SHP77 treated with DMSO at 0.1 percent for 48 hours (cell line): Measurements from ENCODE around the gene HSF2.

ENCODE experiments used
- DNase-seq: peaks from one replicate; lab custom pipeline; 2025; lab: John Stamatoyannopoulos, UW

Gene HSF2, protein sequence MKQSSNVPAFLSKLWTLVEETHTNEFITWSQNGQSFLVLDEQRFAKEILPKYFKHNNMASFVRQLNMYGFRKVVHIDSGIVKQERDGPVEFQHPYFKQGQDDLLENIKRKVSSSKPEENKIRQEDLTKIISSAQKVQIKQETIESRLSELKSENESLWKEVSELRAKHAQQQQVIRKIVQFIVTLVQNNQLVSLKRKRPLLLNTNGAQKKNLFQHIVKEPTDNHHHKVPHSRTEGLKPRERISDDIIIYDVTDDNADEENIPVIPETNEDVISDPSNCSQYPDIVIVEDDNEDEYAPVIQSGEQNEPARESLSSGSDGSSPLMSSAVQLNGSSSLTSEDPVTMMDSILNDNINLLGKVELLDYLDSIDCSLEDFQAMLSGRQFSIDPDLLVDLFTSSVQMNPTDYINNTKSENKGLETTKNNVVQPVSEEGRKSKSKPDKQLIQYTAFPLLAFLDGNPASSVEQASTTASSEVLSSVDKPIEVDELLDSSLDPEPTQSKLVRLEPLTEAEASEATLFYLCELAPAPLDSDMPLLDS

DNA sequence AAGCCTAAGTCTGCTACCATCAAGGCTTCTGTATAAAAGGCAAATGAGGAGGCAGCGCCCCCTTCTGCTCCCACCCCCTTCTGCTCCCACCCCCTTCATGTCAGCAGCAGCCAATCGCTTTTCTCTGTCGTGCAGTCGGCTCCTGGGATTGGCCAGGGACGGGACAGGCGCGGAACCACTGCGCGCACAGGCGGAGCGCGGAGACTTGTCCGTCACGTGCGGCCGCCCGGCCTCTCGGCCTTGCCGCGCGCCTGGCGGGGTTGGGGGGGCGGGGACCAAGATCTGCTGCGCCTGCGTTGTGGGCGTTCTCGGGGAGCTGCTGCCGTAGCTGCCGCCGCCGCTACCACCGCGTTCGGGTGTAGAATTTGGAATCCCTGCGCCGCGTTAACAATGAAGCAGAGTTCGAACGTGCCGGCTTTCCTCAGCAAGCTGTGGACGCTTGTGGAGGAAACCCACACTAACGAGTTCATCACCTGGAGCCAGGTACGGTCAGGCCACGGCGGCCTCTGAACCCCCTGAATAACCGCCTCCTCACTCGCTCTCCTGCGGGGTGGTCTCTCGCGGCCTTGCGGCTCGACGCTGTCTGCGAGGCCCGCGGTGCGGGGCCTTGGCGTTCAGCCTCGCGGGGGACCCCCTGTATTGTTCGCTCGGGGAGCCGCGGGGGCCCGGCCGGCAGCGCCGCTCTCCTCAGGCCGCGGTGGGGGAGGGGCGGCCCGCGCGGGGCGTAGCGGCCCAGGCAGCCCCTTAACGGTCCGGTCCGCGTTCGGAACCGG lies at the start of gene HSF2:
Gene HSF2, plus strand, starts transcription at position 305 of the 773 bp plus-strand sequence. Its CDS starts 86 bp downstream, at position 391.
- peak; percentile 89 for DNase-seq

- DNase-seq: no peak
Measured at GRCh38 chr6:122352981-122353664, 46.3 kb upstream of the HSF2 start.

DNA sequence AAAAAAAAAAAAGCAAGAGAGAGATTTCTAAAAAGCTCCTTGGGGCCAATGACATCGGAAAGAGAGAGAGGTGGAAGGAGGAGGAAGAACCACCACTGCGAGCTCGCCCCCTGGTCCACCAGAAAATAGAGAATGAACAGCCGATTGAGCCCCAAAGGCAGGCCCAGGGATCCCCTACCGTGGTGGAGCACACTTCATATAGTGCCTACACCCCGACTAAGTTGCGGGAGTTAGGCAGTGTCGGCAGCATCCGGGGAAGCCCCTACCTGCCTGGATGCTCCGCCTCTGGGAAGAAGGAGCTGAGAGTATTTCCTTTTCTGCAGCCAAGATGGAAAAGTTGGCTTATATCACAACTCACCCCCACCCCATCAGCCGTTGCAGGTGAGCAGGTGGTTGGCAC lies 38.6 kb upstream of the HSF2 start:
- no peak for DNase-seq

DNA sequence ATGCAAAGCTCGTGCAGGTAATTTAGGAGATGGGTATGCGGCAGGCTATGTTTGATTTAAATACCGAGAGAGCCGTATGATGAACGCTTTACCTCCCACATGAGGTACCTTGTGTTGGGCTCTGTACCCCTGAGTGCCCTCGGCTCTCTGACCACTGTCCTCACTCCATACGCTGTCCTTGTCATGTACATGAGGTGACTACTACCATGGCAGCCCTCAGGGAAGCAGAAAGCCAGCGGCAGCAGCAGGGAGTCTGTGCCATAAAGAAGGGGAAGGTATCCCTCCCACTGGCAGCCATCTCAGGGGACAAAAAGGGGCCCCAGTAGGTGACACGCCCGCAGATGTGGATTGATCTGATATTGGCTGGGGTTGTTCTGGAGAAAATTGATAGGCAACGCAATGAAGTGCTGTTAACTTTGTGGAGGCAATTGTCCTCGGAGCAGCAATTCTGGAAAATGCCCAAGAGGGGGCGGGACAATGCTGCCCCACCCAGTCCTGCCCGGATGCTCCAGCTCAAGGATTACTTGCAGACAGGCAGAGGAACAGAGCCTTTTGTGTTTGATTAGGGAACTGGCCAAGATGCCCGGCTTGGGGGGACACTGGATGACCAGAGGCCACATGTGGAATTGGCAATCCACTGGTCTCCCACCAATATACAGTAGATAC lies 38.0 kb upstream of the HSF2 start:
- no peak for DNase-seq

DNA sequence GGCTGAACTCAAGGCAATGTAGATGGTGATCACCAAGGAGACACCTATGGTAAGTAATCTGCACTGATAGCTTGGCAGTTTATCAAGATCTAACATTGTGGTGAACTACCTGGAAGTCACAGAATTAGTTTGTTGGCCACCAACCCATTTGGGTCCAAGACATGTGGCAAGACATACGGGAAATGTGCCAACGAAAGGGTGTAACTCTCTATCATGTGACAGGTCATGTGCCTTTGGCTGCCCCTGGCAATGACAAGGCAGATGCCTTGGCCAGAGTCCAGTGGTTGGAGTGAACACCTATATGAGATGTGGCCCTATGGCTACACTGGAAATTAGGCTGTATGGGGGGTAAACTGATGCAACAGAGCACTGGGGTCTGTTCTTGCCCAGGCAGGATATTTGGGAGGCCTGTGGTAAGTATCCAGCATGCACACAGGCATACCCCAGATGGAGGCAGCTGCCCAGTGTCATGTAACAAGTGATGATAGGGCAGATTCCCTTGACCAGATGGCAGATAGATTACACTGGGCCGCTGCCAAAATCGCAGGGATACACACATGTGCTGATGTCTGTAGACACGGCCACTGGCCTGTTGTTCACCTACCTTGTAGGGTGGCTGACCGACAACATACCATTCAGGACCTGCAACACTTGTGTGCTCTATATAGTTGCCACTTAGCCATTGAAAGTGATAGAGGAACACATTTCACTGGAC lies 35.5 kb upstream of the HSF2 start:
- peak; percentile 37 for DNase-seq

GRCh38 chr6:122365775-122366403 lies 33.6 kb upstream of the HSF2 start:
- no peak for DNase-seq

DNA sequence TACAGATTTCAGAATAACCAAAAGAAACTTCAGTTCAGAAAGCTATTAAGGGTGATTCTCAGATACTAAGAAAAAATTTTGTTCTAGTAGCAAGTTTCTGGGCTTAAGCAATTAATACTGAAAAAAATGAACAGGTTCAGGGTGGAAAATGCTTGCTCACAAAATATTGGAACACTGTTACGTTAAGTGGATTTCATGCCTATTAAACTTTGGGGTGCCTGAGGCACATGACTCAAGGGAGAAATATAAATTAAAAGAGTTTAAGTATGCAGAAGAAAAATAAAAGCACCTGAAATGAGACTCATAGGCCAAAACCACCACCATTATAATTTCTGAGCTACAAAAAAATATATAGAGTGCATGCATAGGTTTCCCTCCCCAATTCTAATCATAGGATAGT lies 32.3 kb upstream of the HSF2 start:
- DNase-seq: no peak

DNA sequence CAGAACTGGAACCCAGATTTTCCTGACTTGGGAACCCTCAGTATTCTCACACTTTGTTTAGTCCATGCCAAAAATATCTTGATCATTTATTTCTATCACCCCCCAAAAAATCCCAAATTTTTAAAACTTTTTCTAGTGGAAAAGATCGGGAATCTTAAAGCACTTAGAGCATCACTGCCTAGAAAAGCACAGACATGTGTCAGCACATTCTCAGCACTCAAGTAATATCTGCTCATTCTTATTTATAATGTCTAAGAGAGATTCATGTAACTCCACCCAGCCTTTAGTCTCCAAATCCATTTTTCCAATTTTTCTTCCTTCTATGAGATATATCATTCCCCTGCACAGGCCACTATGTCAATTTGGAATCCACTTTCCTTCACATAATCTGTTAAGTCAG lies 29.9 kb upstream of the HSF2 start:
- no peak for DNase-seq

DNA sequence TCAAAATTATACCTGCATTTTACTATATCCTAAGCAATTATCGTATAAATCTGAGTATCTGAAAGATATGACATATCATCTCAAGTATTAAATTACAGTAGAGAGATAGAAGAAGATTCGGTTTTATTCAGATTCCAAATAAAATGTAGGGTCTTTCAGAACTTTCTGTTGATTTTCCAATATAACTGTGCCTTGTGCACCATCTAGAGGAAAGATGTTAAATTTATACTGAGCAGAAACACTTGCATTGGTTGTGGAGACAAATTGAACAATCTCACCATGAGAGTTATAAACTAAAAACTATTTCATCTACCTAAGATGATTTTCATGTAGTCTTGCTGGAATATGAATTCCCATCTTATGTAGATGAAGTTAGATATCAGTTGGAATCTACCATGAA lies 26.8 kb upstream of the HSF2 start:
- DNase-seq: no peak

- DNase-seq: no peak
Measured at GRCh38 chr6:122374307-122374706, 25.1 kb upstream of the HSF2 start.

DNA sequence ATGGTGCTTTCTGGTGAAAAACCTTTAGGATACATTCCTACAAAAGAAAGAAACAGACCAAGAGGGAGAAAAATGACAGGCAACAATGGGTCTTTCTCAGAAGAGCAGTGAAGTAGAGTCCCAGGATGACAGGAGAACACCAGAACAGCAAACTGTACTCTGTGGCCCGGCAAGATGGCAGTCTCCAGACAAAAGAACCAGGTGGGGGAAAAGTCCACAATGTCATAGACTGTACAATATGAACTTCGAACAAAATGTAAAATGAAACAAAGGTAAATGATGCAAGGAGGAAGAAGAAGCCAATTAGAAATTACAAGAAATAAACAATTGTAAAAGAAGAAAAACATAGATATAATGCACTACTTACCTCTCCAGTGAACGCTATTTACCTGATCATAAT lies 23.2 kb upstream of the HSF2 start:
- no peak for DNase-seq

- DNase-seq: peak; percentile 8
Measured at GRCh38 chr6:122381494-122382265, 17.8 kb upstream of the HSF2 start.

- no peak for DNase-seq
Measured at GRCh38 chr6:122385857-122386612, 13.4 kb upstream of the HSF2 start.

GRCh38 chr6:122388945-122389344 lies 10.5 kb upstream of the HSF2 start:
- no peak for DNase-seq

- no peak for DNase-seq
Measured at GRCh38 chr6:122389704-122390372, 9.6 kb upstream of the HSF2 start.

- DNase-seq: no peak
Measured at GRCh38 chr6:122392564-122393350, 6.7 kb upstream of the HSF2 start.

- no peak for DNase-seq
Measured at GRCh38 chr6:122393351-122393896, 6.0 kb upstream of the HSF2 start.

DNA sequence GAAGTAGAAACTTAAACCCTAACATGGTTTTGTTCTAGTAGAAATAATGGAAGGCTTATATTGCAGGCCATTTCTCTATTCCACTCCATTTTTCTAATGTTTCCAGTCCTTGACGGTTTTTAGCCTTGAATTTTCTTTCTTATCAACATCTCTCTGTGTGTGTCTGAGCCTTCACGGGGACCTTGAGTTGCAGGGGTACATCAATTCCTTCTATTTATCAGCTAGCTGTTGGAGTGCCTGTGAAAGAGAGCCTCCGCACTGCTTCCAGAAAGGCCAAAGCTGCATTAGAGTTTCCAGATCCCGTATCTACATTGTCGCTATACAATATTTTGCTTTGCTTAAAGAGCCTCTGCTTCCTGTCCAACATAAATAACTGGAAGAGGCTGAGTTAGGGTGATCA lies 5.4 kb upstream of the HSF2 start:
- no peak for DNase-seq
